NCI-H82 treated with DMSO at 0.1 percent for 48 hours (cell line): ENCODE results near the gene CFAP221.

ENCODE experiments used
- DNase-seq: peaks from one replicate; lab custom pipeline; 2025; ENCODE audit not compliant: unreplicated experiment; lab: John Stamatoyannopoulos, UW

Gene CFAP221

GRCh38 chr2:119638685-119639554 lies 94.7 kb downstream of the CFAP221 start:
- DNase-seq, result no peak

GRCh38 chr2:119641562-119642258 lies 97.5 kb downstream of the CFAP221 start:
- DNase-seq, result peak; percentile 56

GRCh38 chr2:119644186-119644585 lies 99.9 kb downstream of the CFAP221 start:
- DNase-seq, result no peak

- no peak for DNase-seq
These were observed 101.1 kb downstream of the CFAP221 start for GRCh38 chr2:119645173-119645855.

- DNase-seq, result no peak
These were observed 101.9 kb downstream of the CFAP221 start for GRCh38 chr2:119646149-119646548.

- DNase-seq, result no peak
These were observed 103.4 kb downstream of the CFAP221 start for GRCh38 chr2:119647440-119648169.

- no peak for DNase-seq
These were observed 105.2 kb downstream of the CFAP221 start for GRCh38 chr2:119649364-119649917.

GRCh38 chr2:119650206-119650605 lies 106.0 kb downstream of the CFAP221 start:
- no peak for DNase-seq

GRCh38 chr2:119650846-119651370 lies 106.7 kb downstream of the CFAP221 start:
- DNase-seq, result no peak

GRCh38 chr2:119657466-119658145 lies 113.4 kb downstream of the CFAP221 start:
- DNase-seq, result no peak

- DNase-seq, result peak; percentile 21
These were observed 115.5 kb downstream of the CFAP221 start for GRCh38 chr2:119659601-119660342.

- no peak for DNase-seq
These were observed 116.1 kb downstream of the CFAP221 start for GRCh38 chr2:119660343-119660658.

GRCh38 chr2:119662297-119662696 lies 118.0 kb downstream of the CFAP221 start:
- no peak for DNase-seq

GRCh38 chr2:119668546-119668945 lies 124.3 kb downstream of the CFAP221 start:
- no peak for DNase-seq

- DNase-seq, result no peak
These were observed 126.8 kb downstream of the CFAP221 start for GRCh38 chr2:119671016-119671415.

- no peak for DNase-seq
These were observed 127.5 kb downstream of the CFAP221 start for GRCh38 chr2:119671752-119672151.

- no peak for DNase-seq
These were observed 128.1 kb downstream of the CFAP221 start for GRCh38 chr2:119672161-119672862.

- no peak for DNase-seq
These were observed 129.5 kb downstream of the CFAP221 start for GRCh38 chr2:119673796-119674195.
